Measurements from ENCODE around the gene SYT17.

Gene SYT17

DNA sequence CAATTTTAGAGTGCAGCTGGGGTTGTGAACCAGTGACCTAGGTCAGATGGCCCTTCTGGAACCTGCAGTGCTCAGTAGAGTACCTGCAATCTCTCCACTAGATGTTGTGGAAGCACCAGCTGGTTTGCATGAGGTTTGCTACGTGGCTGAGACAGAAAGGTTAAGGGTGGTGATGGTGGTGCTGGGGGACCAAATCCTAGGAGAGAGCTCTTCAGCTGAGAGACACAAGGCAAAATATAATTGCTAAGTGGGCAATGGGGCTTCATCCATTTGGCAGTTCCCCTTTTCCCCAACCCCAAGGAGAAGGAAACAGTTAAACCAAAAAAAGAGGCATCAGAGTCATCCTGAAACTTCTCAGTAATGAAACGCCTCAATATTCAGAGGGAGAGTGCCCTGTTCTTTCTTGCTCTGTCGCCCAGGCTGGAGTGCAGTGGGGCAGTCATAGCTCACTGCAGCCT lies 40.3 kb upstream of the SYT17 start:
- TF ChIP-seq, protein P1, sequence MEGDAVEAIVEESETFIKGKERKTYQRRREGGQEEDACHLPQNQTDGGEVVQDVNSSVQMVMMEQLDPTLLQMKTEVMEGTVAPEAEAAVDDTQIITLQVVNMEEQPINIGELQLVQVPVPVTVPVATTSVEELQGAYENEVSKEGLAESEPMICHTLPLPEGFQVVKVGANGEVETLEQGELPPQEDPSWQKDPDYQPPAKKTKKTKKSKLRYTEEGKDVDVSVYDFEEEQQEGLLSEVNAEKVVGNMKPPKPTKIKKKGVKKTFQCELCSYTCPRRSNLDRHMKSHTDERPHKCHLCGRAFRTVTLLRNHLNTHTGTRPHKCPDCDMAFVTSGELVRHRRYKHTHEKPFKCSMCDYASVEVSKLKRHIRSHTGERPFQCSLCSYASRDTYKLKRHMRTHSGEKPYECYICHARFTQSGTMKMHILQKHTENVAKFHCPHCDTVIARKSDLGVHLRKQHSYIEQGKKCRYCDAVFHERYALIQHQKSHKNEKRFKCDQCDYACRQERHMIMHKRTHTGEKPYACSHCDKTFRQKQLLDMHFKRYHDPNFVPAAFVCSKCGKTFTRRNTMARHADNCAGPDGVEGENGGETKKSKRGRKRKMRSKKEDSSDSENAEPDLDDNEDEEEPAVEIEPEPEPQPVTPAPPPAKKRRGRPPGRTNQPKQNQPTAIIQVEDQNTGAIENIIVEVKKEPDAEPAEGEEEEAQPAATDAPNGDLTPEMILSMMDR (IDR thresholded peaks at IDR 0.05) = no peak
- no peak for DNase-seq (ENCODE audit: low spot score)
- H3K4me3 ChIP-seq = no peak overlapping the region
- no peak overlapping the region for H3K27ac ChIP-seq

DNA sequence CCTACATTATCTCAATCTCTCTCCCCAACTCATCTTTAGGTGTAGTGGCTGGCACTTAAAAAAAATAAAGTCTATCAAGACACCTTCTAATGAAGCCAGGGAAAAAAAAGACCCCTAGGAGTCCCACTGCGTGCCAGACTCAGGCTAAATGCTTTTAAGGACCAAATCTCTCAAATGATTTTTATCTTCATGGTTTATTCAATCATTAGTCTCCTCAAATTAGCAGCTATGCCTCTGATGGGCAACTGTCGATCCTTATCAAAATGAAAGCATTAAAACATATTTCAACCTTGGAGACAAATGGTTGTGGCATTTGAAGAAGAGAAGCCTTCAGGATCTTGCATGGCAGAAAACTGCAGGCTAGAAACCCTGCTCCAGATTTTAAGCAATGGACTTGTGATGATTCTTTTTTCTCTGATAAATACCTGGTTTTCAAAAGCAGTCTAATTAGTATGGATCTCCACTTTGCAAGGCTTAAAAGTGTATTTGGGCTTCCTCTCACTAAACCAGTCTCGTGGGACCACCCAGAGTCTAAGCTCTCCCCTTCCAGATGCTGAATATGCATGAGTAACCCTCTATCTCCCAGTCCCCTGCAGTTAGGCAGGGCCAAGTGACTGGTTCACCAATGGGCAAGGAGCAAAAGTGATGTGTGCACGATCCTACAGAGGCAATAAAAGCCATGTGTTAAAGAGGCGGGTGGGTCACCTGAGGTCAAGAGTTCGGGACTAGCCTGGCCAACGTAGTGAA lies 39.4 kb upstream of the SYT17 start:
- TF ChIP-seq, protein P1 (IDR thresholded peaks at IDR 0.05) = no peak
- DNase-seq (ENCODE audit: low spot score) = no peak
- Histone ChIP-seq H3K4me3 (no peak overlapping the region), H3K27ac (no peak overlapping the region)

DNA sequence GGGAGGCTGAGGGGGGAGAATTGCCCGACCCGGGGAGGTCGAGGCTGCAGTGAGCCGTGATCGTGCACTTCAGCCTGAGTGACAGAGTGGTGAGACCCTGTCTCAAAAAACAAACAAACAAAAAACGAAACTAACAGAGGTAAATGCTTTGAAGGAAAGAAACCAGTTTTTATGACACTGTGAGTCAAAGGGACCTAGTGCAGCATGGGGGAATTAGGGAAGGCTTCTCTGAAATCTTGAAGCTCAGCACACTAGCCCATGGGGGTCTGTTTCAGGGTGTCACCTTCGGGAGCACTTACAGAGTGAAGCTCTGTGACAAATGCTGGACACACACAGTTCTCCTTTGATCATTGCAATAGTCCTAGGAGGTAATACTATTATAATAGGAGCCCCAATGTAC lies 37.7 kb upstream of the SYT17 start:
- Histone ChIP-seq H3K27ac (peak overlapping the region; percentile 10 to 80), H3K4me3 (peak overlapping the region; percentile 4)
- DNase-seq (ENCODE audit: low spot score) = no peak
- TF ChIP-seq, protein P1 (IDR thresholded peaks at IDR 0.05) = no peak

DNA sequence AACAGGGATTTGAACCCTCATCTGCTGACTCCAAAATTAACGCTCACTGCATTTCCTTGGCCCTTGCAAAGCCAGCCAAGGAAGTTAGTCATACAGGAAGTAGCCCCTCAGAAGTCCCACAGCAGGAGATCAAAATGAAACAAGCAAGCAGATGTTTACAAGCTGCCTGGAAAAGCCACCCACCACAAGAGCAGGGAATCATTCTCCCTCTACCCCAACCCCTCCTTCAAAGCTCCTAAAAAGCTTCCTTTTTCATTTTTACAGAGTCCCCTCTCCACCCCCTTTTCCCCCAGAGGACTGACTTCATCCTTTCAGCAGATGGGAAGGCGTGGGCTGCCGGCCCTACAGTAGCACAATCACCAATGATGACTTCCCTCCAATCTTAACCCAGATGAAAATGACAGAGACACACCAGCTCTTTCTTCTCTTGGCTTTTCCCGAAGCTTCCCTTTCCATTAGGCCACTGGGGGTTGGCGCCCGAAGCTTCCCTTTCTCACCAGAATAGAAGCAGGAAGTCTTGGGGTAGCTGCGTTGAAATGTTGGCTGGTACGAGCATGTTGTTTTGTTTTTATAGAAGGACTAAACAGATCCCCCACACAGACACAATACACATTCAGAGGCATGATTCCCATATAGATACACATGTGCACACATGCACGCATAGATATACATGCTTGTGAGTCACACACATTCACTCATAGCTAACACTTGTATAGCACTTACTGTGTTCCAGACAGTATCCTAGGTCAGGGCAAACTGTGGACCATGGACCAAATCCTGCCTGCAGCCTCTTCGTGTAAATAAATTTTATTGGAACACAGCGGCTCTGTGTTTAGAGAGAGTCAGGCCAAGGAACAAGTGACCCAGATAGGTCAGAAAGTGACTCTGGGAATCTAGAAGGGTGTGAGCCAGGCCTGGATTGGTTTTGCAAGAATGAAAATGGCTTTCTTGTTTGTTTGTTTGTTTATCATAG lies 36.9 kb upstream of the SYT17 start:
- H3K27ac ChIP-seq = peak overlapping the region; percentile 10 to 80
- H3K4me3 ChIP-seq = peak overlapping the region; percentile 4
- no peak for DNase-seq (ENCODE audit: low spot score)

DNA sequence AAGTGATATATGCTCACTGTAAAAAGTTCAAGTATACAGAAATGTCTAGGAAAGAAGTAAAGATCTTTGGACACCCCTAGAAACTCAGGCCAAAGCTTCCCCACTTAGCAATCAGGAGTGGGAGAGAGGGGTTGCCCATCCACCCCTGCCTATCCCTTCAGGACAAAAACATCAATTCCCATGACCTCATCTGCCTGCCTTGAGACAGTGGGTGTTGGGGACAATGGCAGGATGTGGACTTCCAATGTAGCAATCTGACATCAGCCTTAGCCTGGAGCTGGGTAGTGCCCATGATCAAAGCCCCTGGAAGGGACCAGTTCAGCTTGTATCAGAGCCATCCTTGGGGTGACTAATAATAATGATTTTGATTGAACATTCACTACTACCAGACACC lies 36.2 kb upstream of the SYT17 start:
- peak overlapping the region in 1 of 2 donors; percentile 80 for H3K27ac ChIP-seq
- no peak for DNase-seq (ENCODE audit: low spot score)
- TF ChIP-seq, protein P1 (IDR thresholded peaks at IDR 0.05) = no peak
- H3K4me3 ChIP-seq = no peak overlapping the region

More for the DNA sequence above, 36.9 kb upstream of the SYT17 start:
- TF ChIP-seq, protein P1 (IDR thresholded peaks at IDR 0.05) = no peak

DNA sequence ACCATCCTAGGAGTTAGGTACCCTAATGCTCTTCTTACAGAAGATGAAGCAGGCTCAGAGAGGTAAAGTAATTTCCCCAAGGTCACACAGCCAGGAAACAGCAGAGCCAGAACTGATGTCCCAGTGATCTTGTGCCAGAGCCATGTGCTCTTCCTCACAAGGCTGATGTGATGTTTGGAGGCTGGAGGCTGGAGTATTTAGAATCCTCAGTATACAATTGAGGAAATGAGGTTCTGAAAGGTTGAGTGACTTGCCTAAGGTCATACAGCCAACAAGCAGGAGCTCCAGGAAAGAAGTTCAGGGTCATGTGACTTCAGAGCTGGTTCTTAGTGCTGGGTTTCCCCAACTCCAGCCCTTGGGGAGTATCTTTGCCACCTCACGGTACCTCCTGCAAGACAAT lies 35.8 kb upstream of the SYT17 start:
- DNase-seq (ENCODE audit: low spot score) = no peak
- TF ChIP-seq, protein P1 (IDR thresholded peaks at IDR 0.05) = no peak
- H3K27ac ChIP-seq = peak overlapping the region in 1 of 2 donors; percentile 80

More for the DNA sequence above, 35.8 kb upstream of the SYT17 start:
- no peak overlapping the region for H3K4me3 ChIP-seq

Measured in coronary artery (tissue), 2 donors.